HG02885 (cell line): ENCODE measurements around the gene BPGM.

Source experiments
- ATAC-seq: cut with Tn5 transposase; IDR thresholded peaks from one replicate; pipeline ENCODE4 v1.9.1; 2021; ENCODE audit warnings: mild to moderate bottlenecking; ENCODE audit not compliant: unreplicated experiment, poor library complexity

BPGM gene

GRCh38 chr7:134694767-134695166, 48.1 kb downstream of the BPGM start:
- ATAC-seq, result no peak

- ATAC-seq, result no peak
Observed at GRCh38 chr7:134695321-134695860, 48.7 kb downstream of the BPGM start.

- no peak for ATAC-seq
Observed at GRCh38 chr7:134696261-134696660, 49.6 kb downstream of the BPGM start.

- no peak for ATAC-seq
Observed at GRCh38 chr7:134697205-134697886, 50.7 kb downstream of the BPGM start.

- no peak for ATAC-seq
Observed at GRCh38 chr7:134698481-134698880, 51.8 kb downstream of the BPGM start.

- no peak for ATAC-seq
Observed at GRCh38 chr7:134699021-134699818, 52.6 kb downstream of the BPGM start.

GRCh38 chr7:134699899-134700298, 53.2 kb downstream of the BPGM start:
- ATAC-seq, result no peak

- ATAC-seq, result no peak
Observed at GRCh38 chr7:134701272-134701671, 54.6 kb downstream of the BPGM start.

- no peak for ATAC-seq
Observed at GRCh38 chr7:134702366-134703240, 56.0 kb downstream of the BPGM start.

GRCh38 chr7:134703241-134703594, 56.6 kb downstream of the BPGM start:
- ATAC-seq, result no peak

- ATAC-seq, result no peak
Observed at GRCh38 chr7:134703782-134704181, 57.1 kb downstream of the BPGM start.

- no peak for ATAC-seq
Observed at GRCh38 chr7:134704827-134705226, 58.2 kb downstream of the BPGM start.

GRCh38 chr7:134705716-134706115, 59.1 kb downstream of the BPGM start:
- ATAC-seq, result no peak

- no peak for ATAC-seq
Observed at GRCh38 chr7:134706468-134706867, 59.8 kb downstream of the BPGM start.

- no peak for ATAC-seq
Observed at GRCh38 chr7:134707663-134708378, 61.2 kb downstream of the BPGM start.

- no peak for ATAC-seq
Observed at GRCh38 chr7:134708692-134709091, 62.0 kb downstream of the BPGM start.

GRCh38 chr7:134709197-134709596, 62.5 kb downstream of the BPGM start:
- no peak for ATAC-seq

- no peak for ATAC-seq
Observed at GRCh38 chr7:134710511-134710853, 63.8 kb downstream of the BPGM start.

- ATAC-seq, result no peak
Observed at GRCh38 chr7:134710854-134711624, 64.4 kb downstream of the BPGM start.
